ENCODE data around the gene DRC7. TPM values are rescaled to one million over a fixed set of nuclear protein-coding genes. Genes with fewer than 3 reads are reported as not detected.

The DRC7 gene
- total and polyA plus RNA-seq, 2 donors from 2014 or later: 1.8 to 3.2 TPM

- intact Hi-C loops (cut with DNase I): no loop called here
- Histone ChIP-seq H3K27ac (ENCODE audit: low read depth in 2 of 2, low read length in 2 of 2) (no peak overlapping the region), H3K9me3 (ENCODE audit: control insufficient read depth in 2 of 3, insufficient read depth in 1 of 3, low read length in 3 of 3) (no peaks in the 10 kb centered on the region), H3K4me3 (ENCODE audit: low read length in 3 of 3) (no peak overlapping the region), H3K4me1 (ENCODE audit: control insufficient read depth in 2 of 3, insufficient read depth in 2 of 3, low read depth in 1 of 3, low read length in 3 of 3) (no peaks in the 10 kb centered on the region), H3K27me3 (ENCODE audit: control insufficient read depth, insufficient read depth, low read length) (no peaks in the 10 kb centered on the region), H3K36me3 (ENCODE audit: control insufficient read depth in 2 of 3, insufficient read depth in 3 of 3, low read length in 3 of 3) (no peaks in the 10 kb centered on the region), H3K9ac (ENCODE audit: low read length in 3 of 3) (no peak overlapping the region)
- no peak for DNase-seq
- FAIRE-seq: no peak
- no peak for TF ChIP-seq CTCF (IDR thresholded peaks at IDR 0.05; ENCODE audit: borderline replicate concordance, extremely low read depth, insufficient read depth)
Measured at GRCh38 chr16:57706717-57707116, 12.1 kb downstream of the DRC7 start.

- Histone ChIP-seq H3K36me3 (ENCODE audit: control insufficient read depth in 2 of 3, insufficient read depth in 3 of 3, low read length in 3 of 3) (no peaks in the 10 kb centered on the region), H3K27ac (ENCODE audit: low read depth in 2 of 2, low read length in 2 of 2) (no peak overlapping the region), H3K9me3 (ENCODE audit: control insufficient read depth in 2 of 3, insufficient read depth in 1 of 3, low read length in 3 of 3) (no peaks in the 10 kb centered on the region), H3K27me3 (ENCODE audit: control insufficient read depth, insufficient read depth, low read length) (no peaks in the 10 kb centered on the region), H3K9ac (ENCODE audit: low read length in 3 of 3) (no peak overlapping the region), H3K4me3 (ENCODE audit: low read length in 3 of 3) (no peak overlapping the region), H3K4me1 (ENCODE audit: control insufficient read depth in 2 of 3, insufficient read depth in 2 of 3, low read depth in 1 of 3, low read length in 3 of 3) (no peaks in the 10 kb centered on the region)
- intact Hi-C loops (cut with DNase I): no loop called here
- FAIRE-seq (no peak), DNase-seq (no peak)
- no peak for TF ChIP-seq CTCF (IDR thresholded peaks at IDR 0.05; ENCODE audit: borderline replicate concordance, extremely low read depth, insufficient read depth)
Measured at GRCh38 chr16:57707331-57707730, 12.7 kb downstream of the DRC7 start.

GRCh38 chr16:57708168-57708567, 13.6 kb downstream of the DRC7 start:
- H3K36me3 ChIP-seq (ENCODE audit: control insufficient read depth in 2 of 3, insufficient read depth in 3 of 3, low read length in 3 of 3): no peaks in the 10 kb centered on the region
- H3K4me3 ChIP-seq (ENCODE audit: low read length in 3 of 3): no peak overlapping the region
- DNase-seq (no peak), FAIRE-seq (no peak)
- no peak overlapping the region for H3K9ac ChIP-seq (ENCODE audit: low read length in 3 of 3)
- intact Hi-C loops (cut with DNase I): no loop called here
- no peaks in the 10 kb centered on the region for H3K27me3 ChIP-seq (ENCODE audit: control insufficient read depth, insufficient read depth, low read length)
- H3K9me3 ChIP-seq (ENCODE audit: control insufficient read depth in 2 of 3, insufficient read depth in 1 of 3, low read length in 3 of 3): no peaks in the 10 kb centered on the region
- no peak for TF ChIP-seq CTCF (IDR thresholded peaks at IDR 0.05; ENCODE audit: borderline replicate concordance, extremely low read depth, insufficient read depth)
- no peak overlapping the region for H3K27ac ChIP-seq (ENCODE audit: low read depth in 2 of 2, low read length in 2 of 2)
- no peaks in the 10 kb centered on the region for H3K4me1 ChIP-seq (ENCODE audit: control insufficient read depth in 2 of 3, insufficient read depth in 2 of 3, low read depth in 1 of 3, low read length in 3 of 3)

GRCh38 chr16:57709663-57710062, 15.1 kb downstream of the DRC7 start:
- DNase-seq: no peak
- no peak for TF ChIP-seq CTCF (IDR thresholded peaks at IDR 0.05; ENCODE audit: borderline replicate concordance, extremely low read depth, insufficient read depth)
- Histone ChIP-seq H3K36me3 (ENCODE audit: control insufficient read depth in 2 of 3, insufficient read depth in 3 of 3, low read length in 3 of 3) (no peaks in the 10 kb centered on the region), H3K4me1 (ENCODE audit: control insufficient read depth in 2 of 3, insufficient read depth in 2 of 3, low read depth in 1 of 3, low read length in 3 of 3) (no peaks in the 10 kb centered on the region), H3K27ac (ENCODE audit: low read depth in 2 of 2, low read length in 2 of 2) (no peak overlapping the region), H3K4me3 (ENCODE audit: low read length in 3 of 3) (no peak overlapping the region), H3K9me3 (ENCODE audit: control insufficient read depth in 2 of 3, insufficient read depth in 1 of 3, low read length in 3 of 3) (no peaks in the 10 kb centered on the region), H3K27me3 (ENCODE audit: control insufficient read depth, insufficient read depth, low read length) (no peaks in the 10 kb centered on the region), H3K9ac (ENCODE audit: low read length in 3 of 3) (no peak overlapping the region)
- intact Hi-C loops (cut with DNase I): no loop called here
- FAIRE-seq: no peak

Measured in kidney (tissue), 14 donors.